IMR-90 (cell line): ENCODE measurements around the gene JPH3. TPM values are rescaled to one million over a fixed set of nuclear protein-coding genes. Genes with fewer than 3 reads are reported as not detected.

ENCODE experiments used
- ATAC-seq: fragments of 200-7000 bp; cut with Tn5 transposase; 2 replicates; pipeline ENCODE4 v1.9.1; 2020; ENCODE audit warnings: low read depth, mild to moderate bottlenecking, moderate library complexity
- BruUV-seq: library from RNA; stranded (reverse); fragments of 400-500 nt; replicated peaks from 2 replicates; lab custom pipeline; 2021; lab: Mats Ljungman, UMichigan
- CTCF ChIA-PET: fragments of 300-600 bp; formaldehyde crosslinking; extraction: SDS; loops from one replicate; lab custom pipeline; 2021; ENCODE audit warnings: antibody characterized with exemption; lab: Yijun Ruan, JAX
- POLR2A ChIA-PET: fragments of 300-600 bp; sonication (Branson Sonifier 250); formaldehyde crosslinking; loops from one replicate; lab custom pipeline; 2022; ENCODE audit warnings: antibody characterized with exemption; ENCODE audit not compliant: unreplicated experiment; lab: Charles Lee
- DNase-seq: peaks from one replicate; pipeline ENCODE4 v3.0.0; 2013
- H2AFZ ChIP-seq: replicated peaks from 2 replicates; pipeline ENCODE3; 2013; ENCODE audit warnings: low read length, mild to moderate bottlenecking; ENCODE audit not compliant: poor library complexity
- H2AK5ac ChIP-seq: 2 replicates; pipeline ENCODE4 v1.6.1; 2013; ENCODE audit warnings: low read depth, low read length, inconsistent platforms
- H2AK9ac ChIP-seq: replicated peaks from 2 replicates; pipeline ENCODE3; 2013; ENCODE audit warnings: mild to moderate bottlenecking, low read depth, low read length, moderate library complexity; ENCODE audit not compliant: poor library complexity
- H2BK120ac ChIP-seq: 2 replicates; pipeline ENCODE4 v1.6.1; 2013; ENCODE audit warnings: low read depth, low read length, inconsistent platforms
- H2BK15ac ChIP-seq: 3 replicates; pipeline ENCODE4 v1.6.1; 2013; ENCODE audit warnings: low read depth, low read length, inconsistent platforms
- H2BK20ac ChIP-seq: 2 replicates; pipeline ENCODE4 v1.6.1; 2013; ENCODE audit warnings: low read depth, mild to moderate bottlenecking, inconsistent platforms, low read length, moderate library complexity
- H2BK5ac ChIP-seq: 2 replicates; pipeline ENCODE4 v1.6.1; 2013; ENCODE audit warnings: mild to moderate bottlenecking, low read depth, low read length, inconsistent platforms; ENCODE audit not compliant: poor library complexity, severe bottlenecking
- H3K14ac ChIP-seq: replicated peaks from 2 replicates; pipeline ENCODE4 v1.6.1; 2013; ENCODE audit warnings: low read depth, low read length, inconsistent platforms
- H3K18ac ChIP-seq: 2 replicates; pipeline ENCODE4 v1.6.1; 2013; ENCODE audit warnings: low read depth, low read length, control low read depth
- H3K23ac ChIP-seq: 2 replicates; pipeline ENCODE4 v1.6.1; 2013; ENCODE audit warnings: low read depth, low read length, inconsistent platforms
- H3K27ac ChIP-seq: 2 replicates; pipeline ENCODE4 v1.5.1; 2013; ENCODE audit warnings: mild to moderate bottlenecking, control low read depth, low read length; ENCODE audit not compliant: insufficient read depth
- H3K27me3 ChIP-seq: 2 replicates; pipeline ENCODE4 v1.6.1; 2013; ENCODE audit warnings: low read length; ENCODE audit not compliant: control insufficient read depth, insufficient read depth
- H3K36me3 ChIP-seq: 2 replicates; pipeline ENCODE4 v1.6.1; 2013; ENCODE audit warnings: low read length, mixed read lengths; ENCODE audit not compliant: control insufficient read depth, insufficient read depth
- H3K4ac ChIP-seq: 2 replicates; pipeline ENCODE4 v1.6.1; 2013; ENCODE audit warnings: low read depth, low read length, inconsistent platforms
- H3K4me1 ChIP-seq: 2 replicates; pipeline ENCODE4 v1.6.1; 2013; ENCODE audit warnings: low read length, mixed read lengths; ENCODE audit not compliant: control insufficient read depth, insufficient read depth
- H3K4me2 ChIP-seq: 2 replicates; pipeline ENCODE4 v1.6.1; 2013; ENCODE audit warnings: low read depth, mild to moderate bottlenecking, control low read depth, low read length, moderate library complexity
- H3K4me3 ChIP-seq: 2 replicates; pipeline ENCODE4 v1.5.1; 2013; ENCODE audit warnings: low read depth, mild to moderate bottlenecking, control low read depth, low read length, moderate library complexity; ENCODE audit not compliant: insufficient read depth
- H3K56ac ChIP-seq: 2 replicates; pipeline ENCODE4 v1.6.1; 2013; ENCODE audit warnings: low read length, inconsistent platforms; ENCODE audit not compliant: insufficient read depth; ENCODE audit errors: extremely low read depth
- H3K79me1 ChIP-seq, 2 experiments: 2 replicates each; pipeline ENCODE4 v1.6.1; 2013; ENCODE audit warnings: low read length in 2 of 2, inconsistent platforms in 1 of 2, low read depth in 1 of 2
- H3K9ac ChIP-seq: 2 replicates; pipeline ENCODE4 v1.6.1; 2013; ENCODE audit warnings: low read depth, low read length, control low read depth
- H3K9me1 ChIP-seq: 2 replicates; pipeline ENCODE4 v1.6.1; 2013; ENCODE audit warnings: low read length, inconsistent platforms; ENCODE audit not compliant: insufficient read depth
- H3K9me3 ChIP-seq: 2 replicates; pipeline ENCODE4 v1.6.1; 2013; ENCODE audit warnings: low read length; ENCODE audit not compliant: control insufficient read depth, insufficient read depth
- H4K20me1 ChIP-seq: 2 replicates; pipeline ENCODE4 v1.6.1; 2013; ENCODE audit warnings: low read length, inconsistent platforms; ENCODE audit not compliant: insufficient read depth
- H4K5ac ChIP-seq: 2 replicates; pipeline ENCODE4 v1.6.1; 2013; ENCODE audit warnings: mild to moderate bottlenecking, low read depth, low read length, control low read depth
- H4K8ac ChIP-seq, 2 experiments: 2 replicates each; pipeline ENCODE4 v1.6.1; 2013; ENCODE audit warnings: low read depth in 2 of 2, low read length in 2 of 2, control low read depth in 1 of 2, inconsistent platforms in 1 of 2
- H4K91ac ChIP-seq: 2 replicates; pipeline ENCODE4 v1.6.1; 2013; ENCODE audit warnings: low read depth, low read length, inconsistent platforms; ENCODE audit not compliant: insufficient read depth
- CHD1 ChIP-seq: IDR thresholded peaks from 2 replicates; pipeline ENCODE4 v1.6.1; 2012; ENCODE audit warnings: low read depth, low read length, improper control_type of control experiment
- MAFK ChIP-seq: IDR thresholded peaks from 2 replicates; pipeline ENCODE4 v1.6.1; 2012; ENCODE audit warnings: low read depth, low read length, improper control_type of control experiment
- MXI1 ChIP-seq: IDR thresholded peaks from 2 replicates; pipeline ENCODE4 v1.6.1; 2012; ENCODE audit warnings: low read depth, mild to moderate bottlenecking, low read length, moderate library complexity, borderline replicate concordance
- NFE2L2 ChIP-seq: fragments of 150-350 bp; IDR thresholded peaks from 2 replicates; pipeline ENCODE4 v1.6.1; 2016; ENCODE audit warnings: low read depth, mild to moderate bottlenecking, low read length
- RAD21 ChIP-seq: IDR thresholded peaks from 2 replicates; pipeline ENCODE4 v1.6.1; 2012; ENCODE audit warnings: low read length, improper control_type of control experiment
- SMC3 ChIP-seq: fragments of 150-350 bp; IDR thresholded peaks from 2 replicates; pipeline ENCODE4 v1.6.1; 2016; ENCODE audit warnings: low read depth, mild to moderate bottlenecking, antibody characterized with exemption, low read length, moderate library complexity
- WGBS, 2 experiments: methylation state at CpG; one replicate each; pipeline versions ENCODE4 v1.1.5 to v1.1.7; 2013; ENCODE audit warnings: missing lambda C conversion rate in 2 of 2; ENCODE audit not compliant: insufficient read length in 1 of 2; ENCODE audit errors: extremely low coverage in 2 of 2; 5-methylcytosine and 5-hydroxymethylcytosine counted together
- dilution Hi-C: fragments of 300-500 bp; cut with HindIII; formaldehyde crosslinking; loops from one replicate; pipeline ENCODE4 v1.14.3; 2018; ENCODE audit warnings: low sequenced_read_pairs; ENCODE audit not compliant: unreplicated experiment
- in situ Hi-C: fragments of 300-500 bp; cut with MboI; formaldehyde crosslinking; loops from 3 replicates; pipeline ENCODE4 v1.14.3; 2019; ENCODE audit warnings: low sequenced_read_pairs, inconsistent platforms, mixed read lengths
- intact Hi-C: fragments of 100-400 bp; cut with micrococcal nuclease; formaldehyde crosslinking; loops from 2 replicates; pipeline ENCODE4 v1.10.0; 2022
- polyA plus RNA-seq, 3 experiments: library from polyadenylated mRNA; depleted of rRNA; stranded (reverse); fragments of >200 nt; gene quantifications; 2 replicates each; pipeline ENCODE4 v1.2.3, GENCODE V29; 2012; ENCODE audit warnings: low replicate concordance in 1 of 3
- total RNA-seq: library from RNA; depleted of rRNA; stranded (reverse); fragments of >200 nt; gene quantifications from 2 replicates; pipeline ENCODE4 v1.2.3, GENCODE V29; 2012
- TF ChIP-seq, protein P1 (sequence below): conservative IDR thresholded peaks from 2 replicates; pipeline ENCODE4 v1.5.1; 2012; ENCODE audit warnings: mild to moderate bottlenecking, low read depth, low read length, improper control_type of control experiment

The JPH3 gene
- total and polyA plus RNA-seq, 2 of the 4 experiments (the other 2 are of a cell fraction): 0.03 TPM; not detected in 1

DNA sequence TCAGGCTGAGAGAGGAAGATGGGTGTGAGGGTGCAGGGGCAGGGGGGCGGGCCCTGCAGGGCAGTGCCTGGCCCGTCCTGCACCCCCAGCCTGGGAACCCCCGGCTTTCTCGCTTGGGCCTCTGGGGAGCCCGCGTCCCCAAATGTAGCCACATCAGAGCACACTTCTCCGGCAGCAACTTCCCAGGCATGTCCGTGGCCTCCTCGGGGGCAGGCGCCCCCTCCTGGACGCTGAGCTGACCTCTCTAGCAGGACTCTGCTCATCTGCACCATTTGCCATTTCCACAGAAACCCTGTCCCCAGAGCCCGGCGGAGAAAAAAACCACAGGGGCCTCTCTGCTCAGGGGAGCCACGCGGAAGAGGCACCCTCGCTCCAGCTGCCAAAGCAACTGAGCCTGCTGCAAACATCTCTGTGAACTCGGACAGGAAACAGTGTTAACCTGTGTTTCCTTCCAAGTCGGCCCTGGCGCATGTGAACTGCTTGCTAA lies 100.1 kb downstream of the JPH3 start:
- H3K27me3 ChIP-seq: no peaks in the 10 kb centered on the region
- POLR2A ChIA-PET: no interaction called here
- in situ Hi-C loops: no loop called here
- no peaks in the 10 kb centered on the region; the same call in none of the 2 replicates for H4K20me1 ChIP-seq
- no peak overlapping the region for H2AK5ac ChIP-seq
- no peak overlapping the region for H3K56ac ChIP-seq
- H3K4me1 ChIP-seq: no peaks in the 10 kb centered on the region
- CTCF ChIA-PET: interaction anchor here (0.6 kb wide), 1 partner anchor 13 kb away, joined by 7 read pairs; no protein-coding TSS in a partner anchor
- H3K36me3 ChIP-seq: peaks cover 13% of the 10 kb centered on the region
- H4K5ac ChIP-seq: no peak overlapping the region
- peak overlapping the region; percentile 11 for H2AFZ ChIP-seq
- H3K23ac ChIP-seq: no peak overlapping the region
- H3K18ac ChIP-seq: no peak overlapping the region
- 55% methylated on average over 12 of the region's 19 CpGs; no CpG with 5 or more reads in 1 of the 2 experiments for WGBS, 2 experiments
- dilution Hi-C loops: no loop called here
- no peaks in the 10 kb centered on the region for H3K79me1 ChIP-seq
- no peak overlapping the region for H2AK9ac ChIP-seq
- intact Hi-C loops: loop anchor here (1.0 kb wide), 1 partner anchor 114 kb away; no protein-coding TSS in a partner anchor
- DNase-seq: peak; percentile 30
- H4K8ac ChIP-seq: no peak overlapping the region
- no peak overlapping the region for H3K4me2 ChIP-seq
- H3K9me1 ChIP-seq: no peaks in the 10 kb centered on the region
- H3K14ac ChIP-seq: no peak overlapping the region
- H3K4ac ChIP-seq: no peak overlapping the region
- no peak overlapping the region for H2BK5ac ChIP-seq
- H3K27ac ChIP-seq: no peak overlapping the region
- no peak overlapping the region for H4K91ac ChIP-seq
- H3K9me3 ChIP-seq: no peaks in the 10 kb centered on the region
- no peak overlapping the region for H2BK120ac ChIP-seq
- no peak for TF ChIP-seq MXI1
- TF ChIP-seq, protein P1, sequence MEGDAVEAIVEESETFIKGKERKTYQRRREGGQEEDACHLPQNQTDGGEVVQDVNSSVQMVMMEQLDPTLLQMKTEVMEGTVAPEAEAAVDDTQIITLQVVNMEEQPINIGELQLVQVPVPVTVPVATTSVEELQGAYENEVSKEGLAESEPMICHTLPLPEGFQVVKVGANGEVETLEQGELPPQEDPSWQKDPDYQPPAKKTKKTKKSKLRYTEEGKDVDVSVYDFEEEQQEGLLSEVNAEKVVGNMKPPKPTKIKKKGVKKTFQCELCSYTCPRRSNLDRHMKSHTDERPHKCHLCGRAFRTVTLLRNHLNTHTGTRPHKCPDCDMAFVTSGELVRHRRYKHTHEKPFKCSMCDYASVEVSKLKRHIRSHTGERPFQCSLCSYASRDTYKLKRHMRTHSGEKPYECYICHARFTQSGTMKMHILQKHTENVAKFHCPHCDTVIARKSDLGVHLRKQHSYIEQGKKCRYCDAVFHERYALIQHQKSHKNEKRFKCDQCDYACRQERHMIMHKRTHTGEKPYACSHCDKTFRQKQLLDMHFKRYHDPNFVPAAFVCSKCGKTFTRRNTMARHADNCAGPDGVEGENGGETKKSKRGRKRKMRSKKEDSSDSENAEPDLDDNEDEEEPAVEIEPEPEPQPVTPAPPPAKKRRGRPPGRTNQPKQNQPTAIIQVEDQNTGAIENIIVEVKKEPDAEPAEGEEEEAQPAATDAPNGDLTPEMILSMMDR: peak; percentile 55
- TF ChIP-seq RAD21: peak; percentile 52
- no peak for TF ChIP-seq CHD1
- TF ChIP-seq SMC3: peak; percentile 59
- no peak for TF ChIP-seq MAFK
- no peak for TF ChIP-seq NFE2L2
- ATAC-seq: peak; percentile 88
- BruUV-seq: no TSS peak
- no peak overlapping the region for H2BK15ac ChIP-seq
- no peak overlapping the region for H2BK20ac ChIP-seq
- H3K9ac ChIP-seq: no peak overlapping the region
- H3K4me3 ChIP-seq: no peak overlapping the region
